ENCODE results near the gene TEX44. TPM values are rescaled to one million over a fixed set of nuclear protein-coding genes. Genes with fewer than 3 reads are reported as not detected.

Gene TEX44
- total and polyA plus RNA-seq, 8 donors = not detected

- Histone ChIP-seq H3K4me3 (no peak overlapping the region), H3K4me1 (peaks cover 41 to 57% (median 46%) of the 10 kb centered on the region in 4 donors), H3K9me3 (no peaks in the 10 kb centered on the region), H3K27ac (peak overlapping the region; percentile 77 to 98 (median 96)), H3K36me3 (no peaks in the 10 kb centered on the region), H3K27me3 (peaks cover 0 to 14% (median 0%) of the 10 kb centered on the region in 3 donors)
- TF ChIP-seq POLR2AphosphoS5 (IDR thresholded peaks at IDR 0.05) (no peak), POLR2A (IDR thresholded peaks at IDR 0.05) (no peak), EP300 (IDR thresholded peaks at IDR 0.05) (no peak)
- TF ChIP-seq, protein P1, sequence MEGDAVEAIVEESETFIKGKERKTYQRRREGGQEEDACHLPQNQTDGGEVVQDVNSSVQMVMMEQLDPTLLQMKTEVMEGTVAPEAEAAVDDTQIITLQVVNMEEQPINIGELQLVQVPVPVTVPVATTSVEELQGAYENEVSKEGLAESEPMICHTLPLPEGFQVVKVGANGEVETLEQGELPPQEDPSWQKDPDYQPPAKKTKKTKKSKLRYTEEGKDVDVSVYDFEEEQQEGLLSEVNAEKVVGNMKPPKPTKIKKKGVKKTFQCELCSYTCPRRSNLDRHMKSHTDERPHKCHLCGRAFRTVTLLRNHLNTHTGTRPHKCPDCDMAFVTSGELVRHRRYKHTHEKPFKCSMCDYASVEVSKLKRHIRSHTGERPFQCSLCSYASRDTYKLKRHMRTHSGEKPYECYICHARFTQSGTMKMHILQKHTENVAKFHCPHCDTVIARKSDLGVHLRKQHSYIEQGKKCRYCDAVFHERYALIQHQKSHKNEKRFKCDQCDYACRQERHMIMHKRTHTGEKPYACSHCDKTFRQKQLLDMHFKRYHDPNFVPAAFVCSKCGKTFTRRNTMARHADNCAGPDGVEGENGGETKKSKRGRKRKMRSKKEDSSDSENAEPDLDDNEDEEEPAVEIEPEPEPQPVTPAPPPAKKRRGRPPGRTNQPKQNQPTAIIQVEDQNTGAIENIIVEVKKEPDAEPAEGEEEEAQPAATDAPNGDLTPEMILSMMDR (IDR thresholded peaks at IDR 0.05) = no peak
- WGBS, 5 donors = 20 to 37% (median 26%) methylated on average over 10 of the region's 10 CpGs
- DNase-seq = peak; percentile 49 to 68
- intact Hi-C loops (cut with DNase I; ENCODE audit: low total_unique reads) = loop anchor here (5.0 kb wide), 1 partner anchor 60 kb away; no protein-coding TSS in a partner anchor
Measured at GRCh38 chr2:231612109-231612455, 19.4 kb downstream of the TEX44 start.

- TF ChIP-seq POLR2AphosphoS5 (IDR thresholded peaks at IDR 0.05) (peak; percentile 34 to 75 (median 38)), POLR2A (IDR thresholded peaks at IDR 0.05) (no peak), EP300 (IDR thresholded peaks at IDR 0.05) (no peak)
- TF ChIP-seq, protein P1 (IDR thresholded peaks at IDR 0.05) = peak in 6 of 7 experiments; percentile 75 to 99 (median 95)
- Histone ChIP-seq H3K4me1 (peaks cover 41 to 51% (median 46%) of the 10 kb centered on the region in 4 donors), H3K36me3 (no peaks in the 10 kb centered on the region), H3K9me3 (no peaks in the 10 kb centered on the region), H3K27ac (peak overlapping the region; percentile 89 to 98 (median 96)), H3K4me3 (peak overlapping the region in 2 of 4 donors; percentile 48 to 56), H3K27me3 (peaks cover 0 to 14% (median 0%) of the 10 kb centered on the region in 3 donors)
- intact Hi-C loops (cut with DNase I; ENCODE audit: low total_unique reads) = loop anchor here (5.0 kb wide), 1 partner anchor 60 kb away; no protein-coding TSS in a partner anchor
- 18 to 26% (median 20%) methylated on average over 14 to 21 of the region's 21 CpGs for WGBS, 5 donors
- peak; percentile 95 to 97 for DNase-seq
Measured at GRCh38 chr2:231612456-231613330, 20.0 kb downstream of the TEX44 start.

- Histone ChIP-seq H3K4me1 (peaks cover 41 to 50% (median 46%) of the 10 kb centered on the region in 4 donors), H3K4me3 (peak overlapping the region; percentile 48 to 56 (median 50)), H3K27ac (peak overlapping the region; percentile 89 to 98 (median 96)), H3K9me3 (no peaks in the 10 kb centered on the region), H3K36me3 (no peaks in the 10 kb centered on the region), H3K27me3 (peaks cover 0 to 14% (median 0%) of the 10 kb centered on the region in 3 donors)
- no peak for DNase-seq
- WGBS, 5 donors = 2 to 4% (median 4%) methylated on average over 8 to 9 of the region's 9 CpGs
- no peak for TF ChIP-seq EP300 (IDR thresholded peaks at IDR 0.05)
- TF ChIP-seq, protein P1 (IDR thresholded peaks at IDR 0.05) = no peak
- TF ChIP-seq POLR2A (IDR thresholded peaks at IDR 0.05) = no peak
- no peak for TF ChIP-seq POLR2AphosphoS5 (IDR thresholded peaks at IDR 0.05)
- intact Hi-C loops (cut with DNase I; ENCODE audit: low total_unique reads) = loop anchor here (5.0 kb wide), 1 partner anchor 59 kb away; no protein-coding TSS in a partner anchor
Measured at GRCh38 chr2:231613331-231613662, 20.6 kb downstream of the TEX44 start.

- H3K27ac ChIP-seq = peak overlapping the region; percentile 89 to 98 (median 96)
- H3K27me3 ChIP-seq = peaks cover 0 to 14% (median 0%) of the 10 kb centered on the region in 3 donors
- H3K9me3 ChIP-seq = no peaks in the 10 kb centered on the region
- WGBS, 5 donors = 1 to 2% (median 1%) methylated on average over 37 to 86 of the region's 86 CpGs
- intact Hi-C loops (cut with DNase I; ENCODE audit: low total_unique reads) = loop anchor here (5.0 kb wide), 1 partner anchor 58 kb away; no protein-coding TSS in a partner anchor
- TF ChIP-seq, protein P1 (IDR thresholded peaks at IDR 0.05) = peak in 4 of 7 experiments; percentile 12 to 46 (median 20)
- TF ChIP-seq EP300 (IDR thresholded peaks at IDR 0.05) = no peak
- peak; percentile 75 to 79 (median 79) for TF ChIP-seq POLR2AphosphoS5 (IDR thresholded peaks at IDR 0.05)
- peak overlapping the region; percentile 48 to 56 (median 50) for H3K4me3 ChIP-seq
- H3K36me3 ChIP-seq = no peaks in the 10 kb centered on the region
- peak; percentile 87 to 95 for DNase-seq
- peaks cover 41 to 50% (median 46%) of the 10 kb centered on the region in 4 donors for H3K4me1 ChIP-seq
Measured at GRCh38 chr2:231613663-231614558, 21.2 kb downstream of the TEX44 start.

Measured in stomach (tissue), 9 donors.